H1 (cell line): Measurements from ENCODE around the gene MYL6. TPM values are rescaled to one million over a fixed set of nuclear protein-coding genes. Genes with fewer than 3 reads are reported as not detected.

Experiments
- CTCF ChIA-PET: fragments of 300-600 bp; sonication (Branson Sonifier 250); formaldehyde crosslinking; loops from one replicate; lab custom pipeline; 2021; ENCODE audit not compliant: partially characterized antibody; lab: Charles Lee
- POLR2A ChIA-PET: fragments of 300-600 bp; sonication (Branson Sonifier 250); formaldehyde crosslinking; loops from one replicate; lab custom pipeline; 2021; ENCODE audit warnings: inconsistent platforms; ENCODE audit not compliant: partially characterized antibody; lab: Charles Lee
- DNase-seq, 2 experiments: peaks; one replicate each; pipeline versions ENCODE4 v3.0.0 to v3.0.0-alpha.2; 2010 to 2022; ENCODE audit warnings: low spot score in 2 of 2, low read depth in 1 of 2, mixed read lengths in 1 of 2
- FAIRE-seq: peaks from 2 replicates; lab custom pipeline; 2011; peaks lifted over from hg19 to GRCh38; lab: Jason Lieb, UNC
- H2AFZ ChIP-seq: 2 replicates; pipeline ENCODE4 v1.8.1; 2012; ENCODE audit warnings: low read length, inconsistent platforms
- H2AK5ac ChIP-seq: 2 replicates; pipeline ENCODE4 v1.6.1; 2013; ENCODE audit warnings: low read depth, low read length
- H2BK120ac ChIP-seq: replicated peaks from 2 replicates; pipeline ENCODE3; 2013; ENCODE audit warnings: low read depth, low read length, inconsistent platforms
- H2BK12ac ChIP-seq: 2 replicates; pipeline ENCODE4 v1.6.1; 2013; ENCODE audit warnings: low read depth, low read length
- H2BK15ac ChIP-seq: 2 replicates; pipeline ENCODE4 v1.6.1; 2013; ENCODE audit warnings: low read length
- H2BK20ac ChIP-seq: 2 replicates; pipeline ENCODE4 v1.6.1; 2013; ENCODE audit warnings: low read length
- H2BK5ac ChIP-seq: 2 replicates; pipeline ENCODE4 v1.6.1; 2013; ENCODE audit warnings: low read depth, low read length
- H3K14ac ChIP-seq: 2 replicates; pipeline ENCODE4 v1.6.1; 2013; ENCODE audit warnings: inconsistent platforms; ENCODE audit not compliant: insufficient read length
- H3K18ac ChIP-seq: 2 replicates; pipeline ENCODE4 v1.6.1; 2013; ENCODE audit warnings: low read length; ENCODE audit errors: extremely low read depth
- H3K23ac ChIP-seq: 2 replicates; pipeline ENCODE4 v1.6.1; 2013; ENCODE audit warnings: inconsistent platforms; ENCODE audit not compliant: insufficient read length
- H3K23me2 ChIP-seq: 2 replicates; pipeline ENCODE4 v1.6.1; 2013; ENCODE audit warnings: low read depth, low read length
- H3K27ac ChIP-seq: 2 replicates; pipeline ENCODE4 v1.6.1; 2011; ENCODE audit warnings: low read depth, low read length, inconsistent platforms
- H3K27me3 ChIP-seq, 4 experiments: replicated peaks in 1 of 4; 1 replicate in 1 of 4; 2 replicates in 3 of 4; pipeline versions ENCODE4 v1.6.1 to v1.8.1; 2011 to 2013; ENCODE audit warnings: low read length in 3 of 4, mild to moderate bottlenecking in 3 of 4, inconsistent platforms in 2 of 4, mixed read lengths in 2 of 4, moderate library complexity in 1 of 4; ENCODE audit not compliant: control insufficient read depth in 3 of 4, insufficient read depth in 3 of 4; ENCODE audit errors: extremely low read depth in 1 of 4
- H3K36me3 ChIP-seq, 4 experiments: 2 replicates each; pipeline versions ENCODE4 v1.6.1 to v1.8.1; 2011 to 2013; ENCODE audit warnings: mild to moderate bottlenecking in 4 of 4, low read length in 3 of 4, moderate library complexity in 2 of 4, control low read depth in 1 of 4, inconsistent platforms in 1 of 4; ENCODE audit not compliant: insufficient read depth in 4 of 4, control insufficient read depth in 2 of 4
- H3K4ac ChIP-seq: replicated peaks from 2 replicates; pipeline ENCODE3; 2013; ENCODE audit warnings: low read length, low read depth, mixed read lengths, inconsistent platforms; ENCODE audit not compliant: insufficient read length
- H3K4me1 ChIP-seq, 4 experiments: replicated peaks in 1 of 4; 1 replicate in 1 of 4; 2 replicates in 3 of 4; pipeline versions ENCODE4 v1.6.1 to v1.8.1; 2011 to 2013; ENCODE audit warnings: low read length in 3 of 4, inconsistent platforms in 2 of 4, mixed read lengths in 1 of 4; ENCODE audit not compliant: insufficient read depth in 4 of 4, control insufficient read depth in 3 of 4
- H3K4me2 ChIP-seq, 2 experiments: 2 replicates each; pipeline versions ENCODE4 v1.6.1 to v1.8.1; 2011 to 2013; ENCODE audit warnings: low read depth in 2 of 2, low read length in 2 of 2, control low read depth in 1 of 2, inconsistent platforms in 1 of 2, mild to moderate bottlenecking in 1 of 2; ENCODE audit not compliant: insufficient read depth in 1 of 2
- H3K4me3 ChIP-seq, 4 experiments: fragments of 200-600, 300-600 bp in 1 of 4; sonication (generic), shearing (Covaris generic), sonication (Bioruptor Twin) in 1 of 4; 2 replicates each; pipeline versions ENCODE4 v1.5.1 to v1.8.1; 2011 to 2016; ENCODE audit warnings: low read length in 4 of 4, low read depth in 3 of 4, control low read depth in 2 of 4, inconsistent platforms in 2 of 4, mild to moderate bottlenecking in 2 of 4, mixed read lengths in 1 of 4, moderate library complexity in 1 of 4; ENCODE audit not compliant: insufficient read depth in 2 of 4; ENCODE audit errors: extremely low read depth in 1 of 4
- H3K56ac ChIP-seq: replicated peaks from 2 replicates; pipeline ENCODE3; 2013; ENCODE audit warnings: low read depth, mild to moderate bottlenecking, mixed read lengths, low read length, inconsistent platforms; ENCODE audit not compliant: insufficient read length
- H3K79me1 ChIP-seq: 2 replicates; pipeline ENCODE4 v1.6.1; 2013; ENCODE audit warnings: low read depth, low read length, control low read depth
- H3K79me2 ChIP-seq, 2 experiments: 2 replicates each; pipeline versions ENCODE4 v1.6.1 to v1.8.1; 2012 to 2013; ENCODE audit warnings: low read length in 2 of 2, mild to moderate bottlenecking in 2 of 2, inconsistent platforms in 1 of 2; ENCODE audit not compliant: insufficient read depth in 2 of 2, control insufficient read depth in 1 of 2
- H3K9ac ChIP-seq, 4 experiments: replicated peaks in 1 of 4; 1 replicate in 1 of 4; 2 replicates in 3 of 4; pipeline versions ENCODE4 v1.6.1 to v1.8.1; 2011 to 2013; ENCODE audit warnings: low read depth in 3 of 4, low read length in 3 of 4, control low read depth in 2 of 4, mild to moderate bottlenecking in 2 of 4, moderate library complexity in 2 of 4, inconsistent platforms in 1 of 4; ENCODE audit errors: extremely low read depth in 1 of 4
- H3K9me3 ChIP-seq, 2 experiments: 2 replicates each; pipeline versions ENCODE4 v1.6.1 to v1.8.1; 2012 to 2013; ENCODE audit warnings: mild to moderate bottlenecking in 2 of 2, moderate library complexity in 2 of 2, control low read depth in 1 of 2, inconsistent platforms in 1 of 2, low read depth in 1 of 2, low read length in 1 of 2, mixed read lengths in 1 of 2; ENCODE audit not compliant: insufficient read depth in 2 of 2
- H4K20me1 ChIP-seq, 2 experiments: replicated peaks in 1 of 2; 2 replicates each; pipeline versions ENCODE3 to v1.8.1; 2011 to 2013; ENCODE audit warnings: inconsistent platforms in 2 of 2, low read length in 2 of 2, mild to moderate bottlenecking in 1 of 2; ENCODE audit not compliant: insufficient read depth in 2 of 2, control insufficient read depth in 1 of 2
- H4K5ac ChIP-seq: 2 replicates; pipeline ENCODE4 v1.6.1; 2013; ENCODE audit warnings: low read length, low read depth, mixed read lengths, inconsistent platforms; ENCODE audit not compliant: insufficient read length
- H4K8ac ChIP-seq: 2 replicates; pipeline ENCODE4 v1.8.0; 2013; ENCODE audit warnings: mild to moderate bottlenecking, moderate library complexity, low read length, inconsistent platforms; ENCODE audit not compliant: insufficient read depth; ENCODE audit errors: extremely low read depth
- H4K91ac ChIP-seq: replicated peaks from 2 replicates; pipeline ENCODE3; 2013; ENCODE audit warnings: low read length, mixed read lengths, inconsistent platforms; ENCODE audit not compliant: insufficient read length
- ASH2L ChIP-seq: fragments of 200-600, 300-600 bp; sonication (generic); IDR thresholded peaks from one replicate; pipeline ENCODE4 v1.7.1; 2017; ENCODE audit warnings: low read length
- ATF2 ChIP-seq: IDR thresholded peaks from 2 replicates; pipeline ENCODE4 v1.6.1; 2012; ENCODE audit warnings: low read length, inconsistent platforms
- CBX8 ChIP-seq: fragments of 300-800, 300-1000 bp; sonication (generic); IDR thresholded peaks from 2 replicates; pipeline ENCODE4 v1.7.1; 2016; ENCODE audit warnings: low read depth, low read length, borderline replicate concordance
- EGR1 ChIP-seq: IDR thresholded peaks from 2 replicates; pipeline ENCODE4 v1.6.1; 2011; ENCODE audit warnings: low read depth, low read length, borderline replicate concordance
- MAX ChIP-seq: IDR thresholded peaks from 2 replicates; pipeline ENCODE4 v1.6.1; 2012; ENCODE audit warnings: inconsistent platforms
- POLR2A ChIP-seq, 2 experiments: IDR thresholded peaks; 1 replicate in 1 of 2; 2 replicates in 1 of 2; pipeline ENCODE4 v1.6.1; 2011; ENCODE audit warnings: low read depth in 2 of 2, low read length in 2 of 2, mild to moderate bottlenecking in 2 of 2; ENCODE audit errors: control extremely low read depth in 1 of 2
- POLR2AphosphoS5 ChIP-seq: IDR thresholded peaks from 2 replicates; pipeline ENCODE4 v1.6.1; 2011; ENCODE audit warnings: low read depth, low read length
- RXRA ChIP-seq: IDR thresholded peaks from 2 replicates; pipeline ENCODE4 v1.6.1; 2011; ENCODE audit warnings: low read depth, mild to moderate bottlenecking, low read length, moderate library complexity; ENCODE audit not compliant: insufficient read depth
- WGBS, 2 experiments: shearing (Covaris generic) in 1 of 2; methylation state at CpG; one replicate each; pipeline versions ENCODE4 v1.1.6 to v1.1.7; 2013 to 2015; ENCODE audit warnings: low lambda C conversion rate in 2 of 2, mixed read lengths in 2 of 2, inconsistent platforms in 1 of 2, low coverage in 1 of 2, missing lambda C conversion rate in 1 of 2; ENCODE audit not compliant: insufficient replicate concordance in 2 of 2, insufficient coverage in 1 of 2, insufficient read length in 1 of 2; ENCODE audit errors: extremely low coverage in 1 of 2, missing lambda C conversion rate in 1 of 2; 5-methylcytosine and 5-hydroxymethylcytosine counted together
- polyA plus RNA-seq, 7 experiments: library from polyadenylated mRNA; depleted of rRNA in 3 of 7; stranded (reverse) in 5 of 7; unstranded in 2 of 7; fragments of >200 nt in 5 of 7; fragments of 200-250 nt in 2 of 7; gene quantifications; 1 replicate in 5 of 7; 2 replicates in 1 of 7; 4 replicates in 1 of 7; pipeline versions ENCODE4 v1.2.1 to v1.2.3, GENCODE V29; 2011 to 2013; ENCODE audit warnings: missing spikeins in 2 of 7, mixed read lengths in 2 of 7
- total RNA-seq: library from RNA; stranded (reverse); fragmentation: NEBNext Ultra II Directional; extraction: Animal tissue kit (Norgen Biotek cat#: 25700); gene quantifications from 2 replicates; pipeline ENCODE4 v1.2.1, GENCODE V29; 2021

MYL6 gene
- total and polyA plus RNA-seq, 2 of the 8 experiments (the other 6 are each of a cell fraction or from before 2014, with no cell fraction given), result 1,130 to 2,279 TPM

GRCh38 chr12:56162468-56163290 lies 4.5 kb downstream of the MYL6 start:
- TF ChIP-seq ASH2L (peak; percentile 7), POLR2A (IDR thresholded peaks at IDR 0.05; ENCODE audit: control extremely low read depth in 1 of 2, low read depth in 2 of 2, low read length in 2 of 2) (peak; percentile 55 to 86), ATF2 (peak; percentile 16; the same call in 1 of the 2 replicates), RXRA (no peak), EGR1 (no peak), POLR2AphosphoS5 (peak; percentile 89), CBX8 (no peak), MAX (0 out of 2 replicates have a peak, but pooled peaks have one; percentile 29)
- no peak overlapping the region for H4K5ac ChIP-seq
- no peak overlapping the region for H3K27ac ChIP-seq
- H2BK15ac ChIP-seq, result no peak overlapping the region
- FAIRE-seq, result no peak
- no peak overlapping the region; a peak in 1 of 7 replicates for H3K9ac ChIP-seq
- H3K23me2 ChIP-seq, result peaks cover 15% of the 10 kb centered on the region
- H3K4me1 ChIP-seq, result peaks cover 3 to 28% (median 16%) of the 10 kb centered on the region in 4 experiments
- H3K27me3 ChIP-seq, result no peaks in the 10 kb centered on the region
- H4K20me1 ChIP-seq, result peaks cover 11 to 23% of the 10 kb centered on the region in 2 experiments
- peaks cover 34 to 76% (median 59%) of the 10 kb centered on the region in 4 experiments for H3K36me3 ChIP-seq
- H3K4me3 ChIP-seq, result no peak overlapping the region
- H3K79me1 ChIP-seq, result peaks cover 3% of the 10 kb centered on the region; the same call in 1 of the 2 replicates
- POLR2A ChIA-PET, result interaction anchor here (0.7 to 15.6 kb wide), 22 partner anchors 9 to 237 kb away, joined by 3 to 656 read pairs (median 4); partner anchors contain the start of genes CNPY2, ERBB3, PA2G4 and RNF41
- H3K14ac ChIP-seq, result no peak overlapping the region
- H2BK120ac ChIP-seq, result no peak overlapping the region
- no peak overlapping the region for H3K56ac ChIP-seq
- no peak overlapping the region for H2AFZ ChIP-seq
- no peak overlapping the region for H4K8ac ChIP-seq
- H3K79me2 ChIP-seq, result peaks cover 3 to 25% of the 10 kb centered on the region in 2 experiments
- H4K91ac ChIP-seq, result no peak overlapping the region
- no peak overlapping the region for H3K18ac ChIP-seq
- peak overlapping the region; percentile 63; the same call in 1 of the 2 replicates for H2BK5ac ChIP-seq
- H3K4ac ChIP-seq, result no peak overlapping the region
- no peaks in the 10 kb centered on the region for H3K9me3 ChIP-seq
- DNase-seq, result no peak
- CTCF ChIA-PET, result interaction anchor here (0.7 to 6.8 kb wide), 14 partner anchors 11 to 1019 kb away, joined by 3 to 47 read pairs (median 4); partner anchors contain the start of genes COQ10A, ESYT1, MYL6B and RNF41
- no peak overlapping the region for H2BK20ac ChIP-seq
- no peak overlapping the region for H2AK5ac ChIP-seq
- no peak overlapping the region for H3K23ac ChIP-seq
- WGBS, 2 experiments, result 84% methylated on average over 11 of the region's 11 CpGs; no CpG with 5 or more reads in 1 of the 2 experiments
- H2BK12ac ChIP-seq, result no peak overlapping the region
- H3K4me2 ChIP-seq, result no peak overlapping the region; a peak in 1 of 4 replicates
